ENCODE results near the gene PDE2A.

GRCh38 chr11:72700146-72700545 lies 25.9 kb upstream of the PDE2A start:
- no peak for TF ChIP-seq POLR2A (IDR thresholded peaks at IDR 0.05)
- no peak for TF ChIP-seq CTCF (IDR thresholded peaks at IDR 0.05)

All from heart left ventricle (tissue), 13 donors.